RCC 7860 (cell line): ENCODE results near the gene ADK.
"Not testable (repeated sequence)": the region's sequence is repeated elsewhere in the genome, so short reads cannot be mapped to it uniquely, and the experiment has no call there.

Experiments used
- DNase-seq: peaks from one replicate; pipeline ENCODE4 v3.0.0-alpha.2; 2015; ENCODE audit warnings: low spot score
- FAIRE-seq: peaks from 2 replicates; lab custom pipeline; 2012; peaks lifted over from hg19 to GRCh38; lab: Jason Lieb, UNC

The ADK gene

GRCh38 chr10:74523199-74523598 is 372.2 kb downstream of the ADK start:
- DNase-seq (no peak), FAIRE-seq (no peak)

- no peak for DNase-seq
- FAIRE-seq, result peak; percentile 12
Observed at GRCh38 chr10:74525885-74526284, 374.9 kb downstream of the ADK start.

GRCh38 chr10:74527611-74528010 is 376.6 kb downstream of the ADK start:
- FAIRE-seq, DNase-seq: not testable (repeated sequence)

DNA sequence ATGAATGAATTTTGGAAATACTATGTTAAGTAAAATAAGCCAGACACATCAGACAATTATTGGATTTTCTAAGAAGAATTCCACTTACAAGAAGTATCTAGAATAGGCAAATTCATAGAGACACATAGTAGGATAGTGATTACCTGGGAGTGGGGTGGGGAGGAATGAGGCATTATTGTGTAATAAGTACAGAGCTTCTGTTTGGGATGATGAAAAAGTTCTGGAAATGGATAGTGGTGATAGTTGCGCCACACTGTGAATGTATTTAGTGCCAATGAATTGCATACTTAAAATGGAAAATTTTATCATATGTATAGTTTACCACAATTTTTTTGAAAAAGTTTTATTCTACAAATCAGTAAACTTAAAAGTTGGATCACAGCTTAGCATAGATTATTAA is 378.2 kb downstream of the ADK start:
- FAIRE-seq (no peak), DNase-seq (no peak)

DNA sequence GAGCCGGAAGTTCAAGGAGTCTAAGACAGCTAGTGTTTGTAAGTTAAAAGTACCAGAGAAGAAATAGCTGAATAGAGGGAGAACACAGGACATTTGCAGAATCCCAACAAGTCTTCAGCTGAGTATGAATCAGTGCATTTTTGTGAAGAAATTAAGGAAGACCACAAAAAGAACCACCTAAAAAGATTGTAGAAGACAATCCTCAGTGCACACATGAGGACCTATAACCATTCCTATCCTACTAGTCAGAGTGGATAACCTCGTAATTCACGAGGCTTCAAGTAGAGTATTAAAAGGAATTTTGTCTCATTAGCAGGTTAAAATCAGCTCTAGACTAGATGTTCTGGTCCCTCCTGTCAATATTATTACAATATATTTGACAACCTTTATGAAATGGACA is 380.0 kb downstream of the ADK start:
- no peak for DNase-seq
- no peak for FAIRE-seq

DNA sequence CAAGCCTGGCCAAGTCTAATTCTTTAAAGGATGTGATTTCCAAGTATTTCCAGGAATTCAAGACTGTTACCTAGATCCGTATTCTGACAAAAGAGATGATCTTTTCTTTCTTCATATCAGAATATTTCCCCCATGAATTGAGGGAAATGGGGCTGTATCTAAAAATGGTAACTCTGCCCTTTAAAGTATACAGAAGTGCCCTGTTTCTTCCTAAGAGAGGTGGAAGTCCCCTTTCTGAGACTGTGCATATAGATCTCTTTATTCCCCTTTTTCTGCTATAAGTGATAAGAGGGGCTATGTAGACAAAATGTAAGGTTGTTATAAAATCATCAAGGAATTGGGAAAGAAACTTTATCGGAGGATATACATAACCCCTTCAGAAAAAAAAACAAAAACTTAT is 388.3 kb downstream of the ADK start:
- DNase-seq (no peak), FAIRE-seq (no peak)

GRCh38 chr10:74541375-74541774 is 390.4 kb downstream of the ADK start:
- DNase-seq, result no peak
- FAIRE-seq, result no peak

GRCh38 chr10:74542077-74542476 is 391.1 kb downstream of the ADK start:
- no peak for DNase-seq

GRCh38 chr10:74543276-74543675 is 392.3 kb downstream of the ADK start:
- FAIRE-seq (no peak), DNase-seq (no peak)

More at GRCh38 chr10:74542077-74542476, 391.1 kb downstream of the ADK start:
- no peak for FAIRE-seq

- FAIRE-seq (no peak), DNase-seq (peak; percentile 17)
Observed at GRCh38 chr10:74544106-74544505, 393.1 kb downstream of the ADK start.

- no peak for FAIRE-seq
- DNase-seq, result no peak
Observed at GRCh38 chr10:74548676-74549075, 397.7 kb downstream of the ADK start.

GRCh38 chr10:74556072-74556705 is 405.2 kb downstream of the ADK start:
- FAIRE-seq (no peak), DNase-seq (no peak)

DNA sequence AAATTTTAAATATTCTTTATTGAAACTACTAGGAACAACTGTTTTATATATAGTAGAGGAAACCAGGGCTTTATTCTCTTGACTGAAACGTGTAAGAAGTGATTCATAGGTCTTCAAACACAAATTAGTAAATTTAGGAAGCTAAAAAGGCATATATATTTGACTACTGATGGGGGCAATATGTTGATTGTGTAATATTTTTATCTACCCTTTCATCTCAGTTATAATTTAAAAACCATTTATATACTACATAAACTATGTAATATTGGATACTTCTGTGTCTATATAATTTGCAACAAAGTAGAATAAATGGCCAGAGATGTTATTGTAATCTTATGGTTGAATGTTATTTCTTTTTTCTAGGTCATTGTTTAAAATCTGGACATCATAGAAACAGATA is 406.1 kb downstream of the ADK start:
- DNase-seq, result no peak

DNA sequence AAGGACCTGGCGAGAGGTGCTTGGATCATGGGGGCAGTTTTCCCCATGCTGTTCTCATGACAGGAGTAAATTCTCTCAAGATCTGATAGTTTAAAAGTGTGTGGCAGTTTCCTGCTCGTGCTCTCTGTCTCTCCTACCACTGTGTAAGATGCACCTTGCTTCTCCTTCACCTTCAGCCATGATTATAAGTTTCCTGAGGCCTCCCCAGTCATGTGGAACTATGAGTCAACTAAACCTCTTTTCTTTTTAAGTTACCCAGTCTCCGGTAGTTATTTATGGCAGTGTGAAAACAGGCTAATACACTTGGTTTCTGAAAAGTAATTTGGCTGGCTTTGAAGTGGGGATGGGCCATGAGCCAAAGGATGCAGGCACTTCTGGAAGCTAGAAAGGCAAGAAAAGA is 407.4 kb downstream of the ADK start:
- DNase-seq, result no peak
- no peak for FAIRE-seq

More for the DNA sequence above, 406.1 kb downstream of the ADK start:
- peak; percentile 2 for FAIRE-seq

GRCh38 chr10:74558897-74559296 is 407.9 kb downstream of the ADK start:
- no peak for DNase-seq
- FAIRE-seq, result no peak

DNA sequence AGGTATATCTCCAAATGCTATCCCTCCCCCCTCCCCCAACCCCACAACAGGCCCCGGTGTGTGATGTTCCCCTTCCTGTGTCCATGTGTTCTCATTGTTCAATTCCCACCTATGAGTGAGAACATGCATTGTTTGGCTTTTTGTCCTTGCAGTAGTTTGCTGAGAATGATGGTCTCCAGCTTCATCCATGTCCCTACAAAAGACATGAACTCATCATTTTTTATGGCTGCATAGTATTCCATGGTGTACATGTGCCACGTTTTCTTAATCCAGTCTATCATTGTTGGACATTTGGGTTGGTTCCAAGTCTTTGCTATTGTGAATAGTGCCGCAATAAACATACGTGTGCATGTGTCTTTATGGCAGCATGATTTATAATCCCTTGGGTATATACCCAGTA is 417.9 kb downstream of the ADK start:
- DNase-seq, FAIRE-seq: not testable (repeated sequence)

DNA sequence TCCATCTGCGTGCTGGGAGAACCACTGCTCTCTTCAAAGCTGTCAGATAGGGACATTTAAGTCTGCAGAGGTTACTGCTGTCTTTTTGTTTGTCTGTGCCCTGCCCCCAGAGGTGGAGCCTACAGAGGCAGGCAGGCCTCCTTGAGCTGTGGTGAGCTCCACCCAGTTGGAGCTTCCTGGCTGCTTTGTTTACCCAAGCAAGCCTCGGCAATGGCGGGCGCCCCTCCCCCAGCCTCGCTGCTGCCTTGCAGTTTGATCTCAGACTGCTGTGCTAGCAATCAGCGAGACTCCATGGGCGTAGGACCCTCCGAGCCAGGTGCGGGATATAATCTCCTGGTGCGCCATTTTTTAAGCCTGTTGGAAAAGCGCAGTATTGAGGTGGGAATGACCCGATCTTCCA is 422.5 kb downstream of the ADK start:
- DNase-seq, FAIRE-seq: not testable (repeated sequence)

DNA sequence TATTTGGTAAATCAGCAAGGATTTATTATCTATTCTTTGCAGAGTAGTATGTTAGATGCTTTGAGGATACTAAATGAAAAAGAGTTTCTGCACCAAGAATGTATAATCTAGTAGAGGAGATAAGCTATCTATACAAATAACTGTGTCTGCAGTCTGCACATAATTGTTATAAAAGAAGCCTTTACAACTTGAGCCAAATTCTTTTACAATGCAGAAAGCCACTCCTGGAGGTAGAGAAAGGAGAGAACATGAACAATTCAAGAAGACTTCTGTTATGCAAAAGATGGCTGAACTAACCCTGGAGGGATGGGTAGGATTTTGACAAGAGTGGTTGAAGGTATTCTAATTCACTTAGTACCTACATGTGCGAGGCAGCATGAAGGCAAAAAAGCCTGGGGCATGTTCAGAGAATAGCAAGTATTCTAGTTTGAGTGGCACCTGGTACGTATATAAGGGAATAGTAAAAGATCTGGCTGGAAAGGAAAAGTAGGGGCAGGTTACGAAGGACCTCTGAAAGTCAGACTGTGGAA is 424.2 kb downstream of the ADK start:
- DNase-seq, result no peak
- FAIRE-seq, result no peak

- DNase-seq, result no peak
- FAIRE-seq, result no peak
Observed at GRCh38 chr10:74575912-74576311, 424.9 kb downstream of the ADK start.

- FAIRE-seq (no peak), DNase-seq (no peak)
Observed at GRCh38 chr10:74576586-74576985, 425.6 kb downstream of the ADK start.

DNA sequence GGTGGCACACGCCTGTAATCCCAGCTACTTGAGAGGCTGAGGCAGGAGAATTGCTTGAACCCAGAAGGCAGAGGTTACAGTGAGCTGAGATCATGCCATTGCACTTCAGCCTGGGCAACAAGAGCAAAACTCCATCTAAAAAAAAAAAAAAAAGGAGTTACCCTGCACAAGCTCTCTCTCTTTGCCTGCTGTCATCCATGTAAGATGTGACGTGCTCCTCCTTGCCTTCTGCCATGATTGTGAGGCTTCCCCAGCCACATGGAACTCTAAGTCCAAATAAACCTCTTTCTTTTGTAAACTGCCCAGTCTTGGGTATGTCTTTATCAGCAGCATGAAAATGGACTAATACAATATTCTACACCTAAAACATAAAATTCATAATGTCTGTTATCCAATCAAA is 429.4 kb downstream of the ADK start:
- DNase-seq, FAIRE-seq: not testable (repeated sequence)

- DNase-seq (no peak), FAIRE-seq (no peak)
Observed at GRCh38 chr10:74582566-74582965, 431.5 kb downstream of the ADK start.
